ENCODE measurements around the gene MRPS14.
"Not testable (repeated sequence)": the region's sequence is repeated elsewhere in the genome, so short reads cannot be mapped to it uniquely, and the experiment has no call there.

MRPS14 gene

GRCh38 chr1:175023043-175023921 is at the start of gene MRPS14:
TSS of gene MRPS14 (minus strand) at chr1:175023425. CDS start at chr1:175023408, 17 bp downstream.
- DNase-seq (ENCODE audit: low read depth in 2 of 2, low spot score in 1 of 2), result peak; percentile 95 to 96

DNA sequence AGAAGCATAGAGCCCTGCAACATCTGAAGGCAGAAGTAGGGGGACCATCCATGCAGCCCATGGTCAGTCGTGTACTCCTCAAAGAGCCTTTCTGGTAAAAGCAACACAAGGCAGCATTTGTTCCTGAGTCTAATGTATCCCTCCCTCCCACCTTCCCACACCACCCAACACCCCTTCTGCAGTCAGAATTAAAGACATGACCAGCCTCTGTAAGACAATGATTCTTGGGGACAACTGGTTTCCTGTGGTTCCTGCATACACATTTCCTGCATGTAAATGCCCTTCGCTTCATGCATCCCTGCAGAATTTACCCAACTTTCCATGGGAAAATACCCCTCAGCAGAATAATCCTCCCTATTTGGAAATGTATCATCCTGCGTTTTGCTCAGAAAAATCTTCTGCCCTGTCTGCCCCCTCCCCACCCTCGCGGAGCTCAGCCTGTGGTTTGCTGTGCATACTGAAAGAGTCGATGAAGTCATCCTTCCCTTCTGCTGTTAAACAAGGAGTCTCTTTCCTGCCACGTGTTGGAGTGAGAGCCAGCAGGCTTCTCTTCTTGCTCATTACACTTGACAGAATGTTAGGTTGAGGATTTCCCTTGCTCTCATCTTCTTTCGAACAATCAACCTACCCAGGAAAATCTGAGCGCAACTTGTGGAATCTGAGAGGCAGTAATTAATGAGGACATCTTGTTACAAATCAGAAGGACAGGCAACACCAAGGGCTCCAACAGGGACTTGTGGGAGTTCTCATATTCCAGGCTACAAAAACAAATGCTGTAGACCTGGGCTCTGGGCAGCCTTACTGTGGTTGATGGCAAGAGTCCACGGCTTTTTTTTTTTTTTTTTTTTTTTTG is 49.1 kb upstream of the MRPS14 start:
- no peak for DNase-seq (ENCODE audit: low read depth in 2 of 2, low spot score in 1 of 2)

- no peak for DNase-seq (ENCODE audit: low read depth in 2 of 2, low spot score in 1 of 2)
These were observed 48.2 kb upstream of the MRPS14 start for GRCh38 chr1:175071276-175071943.

GRCh38 chr1:175070818-175071217 is 47.6 kb upstream of the MRPS14 start:
- no peak for DNase-seq (ENCODE audit: low read depth in 2 of 2, low spot score in 1 of 2)

DNA sequence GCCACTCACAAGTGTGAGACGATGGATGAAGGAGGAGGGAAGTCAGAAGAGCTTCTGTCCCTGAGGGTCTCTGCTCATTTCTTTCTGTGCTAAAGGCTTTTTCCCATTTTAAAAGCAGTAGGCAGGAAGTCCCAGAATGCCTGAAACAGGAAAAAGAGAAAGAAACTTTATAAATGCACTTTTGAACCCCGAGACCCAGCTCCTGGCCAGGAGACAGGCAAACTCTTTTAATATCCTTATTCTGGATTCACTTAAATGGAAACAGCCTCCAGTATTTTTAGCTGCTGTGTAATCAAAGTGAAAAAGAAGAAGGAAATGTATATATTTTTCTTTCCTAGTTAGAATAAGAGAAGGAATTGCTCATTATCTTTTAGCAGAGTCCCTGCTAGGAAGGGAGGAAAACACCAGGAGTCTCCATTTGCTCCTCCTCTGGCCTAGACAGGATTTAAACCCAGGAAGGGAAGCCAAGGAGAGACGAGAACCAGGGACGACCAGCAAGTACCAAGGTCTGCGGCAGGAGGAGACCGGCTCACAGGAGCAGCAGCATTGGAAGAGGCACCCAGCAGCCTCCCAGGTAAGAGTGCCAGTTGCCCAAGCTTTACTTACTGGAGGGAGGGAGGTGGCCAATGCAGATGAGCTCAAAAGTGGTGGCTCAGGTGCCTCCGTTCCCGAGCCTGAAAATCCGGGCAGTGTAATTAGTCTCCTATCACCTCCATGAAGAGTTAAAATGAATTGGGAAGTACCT is 44.3 kb upstream of the MRPS14 start, which contains the start of gene TNN:
TSS of gene TNN (plus strand) at position 472 of the 745 bp plus-strand sequence. CDS start 9,586 bp downstream, outside the sequence.
- DNase-seq (ENCODE audit: low read depth in 2 of 2, low spot score in 1 of 2), result no peak

DNA sequence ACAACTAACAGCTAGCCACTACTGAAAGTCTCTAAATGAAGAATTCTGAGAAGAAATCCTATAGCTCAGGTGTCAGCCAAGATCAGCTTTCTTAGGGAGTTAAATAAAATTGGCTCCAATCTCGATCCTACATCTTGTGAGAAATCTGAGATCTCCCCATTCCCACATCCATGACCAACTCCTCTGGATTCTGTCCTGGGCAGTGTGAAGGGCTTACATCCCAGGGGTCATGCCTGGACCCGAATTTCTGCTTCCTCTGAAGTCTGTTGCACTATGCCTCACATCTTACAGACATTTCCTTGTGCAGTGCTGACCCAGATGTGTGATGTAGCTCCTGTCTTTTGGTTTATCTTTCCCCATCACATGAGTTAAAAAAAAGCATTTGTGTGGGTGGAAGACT is 39.6 kb upstream of the MRPS14 start:
- DNase-seq (ENCODE audit: low read depth in 2 of 2, low spot score in 1 of 2), result no peak

GRCh38 chr1:175062339-175062738 is 39.1 kb upstream of the MRPS14 start:
- no peak for DNase-seq (ENCODE audit: low read depth in 2 of 2, low spot score in 1 of 2)

GRCh38 chr1:175054736-175055135 is 31.5 kb upstream of the MRPS14 start:
- no peak for DNase-seq (ENCODE audit: low read depth in 2 of 2, low spot score in 1 of 2)

DNA sequence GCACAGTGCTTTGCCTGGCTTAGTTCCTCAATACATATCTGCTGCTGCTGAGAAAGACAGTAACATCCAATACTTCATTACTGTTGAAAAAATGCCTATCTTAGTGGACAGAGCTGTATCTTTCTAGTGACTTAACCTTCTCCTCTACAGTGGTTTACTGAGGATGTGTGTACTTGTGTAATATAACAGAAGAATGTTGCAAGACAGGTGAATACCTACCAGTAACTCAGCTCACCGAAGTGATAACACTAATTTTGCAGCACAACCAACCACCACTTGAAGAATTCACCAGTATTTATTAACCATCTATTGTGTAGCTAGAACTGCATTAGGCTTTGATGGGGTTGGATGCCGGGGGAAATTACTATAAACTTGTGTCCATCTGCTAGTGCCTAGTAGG is 27.8 kb upstream of the MRPS14 start:
- DNase-seq (ENCODE audit: low read depth in 2 of 2, low spot score in 1 of 2), result no peak

GRCh38 chr1:175045519-175045918 is 22.3 kb upstream of the MRPS14 start:
- no peak for DNase-seq (ENCODE audit: low read depth in 2 of 2, low spot score in 1 of 2)

- DNase-seq (ENCODE audit: low read depth in 2 of 2, low spot score in 1 of 2), result no peak
These were observed 21.9 kb upstream of the MRPS14 start for GRCh38 chr1:175045097-175045496.

- DNase-seq (ENCODE audit: low read depth in 2 of 2, low spot score in 1 of 2), result not testable (repeated sequence)
These were observed 21.4 kb upstream of the MRPS14 start for GRCh38 chr1:175044591-175044990.

- no peak for DNase-seq (ENCODE audit: low read depth in 2 of 2, low spot score in 1 of 2)
These were observed 20.6 kb upstream of the MRPS14 start for GRCh38 chr1:175043824-175044223.

DNA sequence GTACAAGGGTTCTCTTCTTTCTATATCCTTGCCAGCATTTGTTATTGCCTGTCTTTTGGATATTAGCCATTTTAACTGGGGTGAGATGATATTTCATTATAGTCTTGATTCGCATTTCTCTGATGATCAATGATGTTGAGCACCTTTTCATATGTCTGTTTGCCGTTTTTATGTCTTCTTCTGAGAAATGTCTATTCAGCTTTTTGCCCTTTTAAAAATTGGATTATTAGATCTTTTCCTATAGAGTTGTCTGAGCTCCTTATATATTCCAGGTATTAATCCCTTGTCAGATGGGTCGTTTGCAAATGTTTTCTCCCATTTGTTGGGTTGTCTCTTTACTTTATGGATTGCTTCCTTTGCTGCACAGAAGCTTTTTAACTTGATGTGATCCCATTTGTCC is 19.4 kb upstream of the MRPS14 start:
- no peak for DNase-seq (ENCODE audit: low read depth in 2 of 2, low spot score in 1 of 2)

GRCh38 chr1:175040324-175040879 is 17.2 kb upstream of the MRPS14 start:
- no peak for DNase-seq (ENCODE audit: low read depth in 2 of 2, low spot score in 1 of 2)

- no peak for DNase-seq (ENCODE audit: low read depth in 2 of 2, low spot score in 1 of 2)
These were observed 14.2 kb upstream of the MRPS14 start for GRCh38 chr1:175037416-175037815.

GRCh38 chr1:175036476-175036875 is 13.3 kb upstream of the MRPS14 start:
- DNase-seq (ENCODE audit: low read depth in 2 of 2, low spot score in 1 of 2), result no peak

GRCh38 chr1:175035865-175036264 is 12.6 kb upstream of the MRPS14 start:
- DNase-seq (ENCODE audit: low read depth in 2 of 2, low spot score in 1 of 2), result no peak

GRCh38 chr1:175034775-175035174 is 11.6 kb upstream of the MRPS14 start:
- no peak for DNase-seq (ENCODE audit: low read depth in 2 of 2, low spot score in 1 of 2)

DNA sequence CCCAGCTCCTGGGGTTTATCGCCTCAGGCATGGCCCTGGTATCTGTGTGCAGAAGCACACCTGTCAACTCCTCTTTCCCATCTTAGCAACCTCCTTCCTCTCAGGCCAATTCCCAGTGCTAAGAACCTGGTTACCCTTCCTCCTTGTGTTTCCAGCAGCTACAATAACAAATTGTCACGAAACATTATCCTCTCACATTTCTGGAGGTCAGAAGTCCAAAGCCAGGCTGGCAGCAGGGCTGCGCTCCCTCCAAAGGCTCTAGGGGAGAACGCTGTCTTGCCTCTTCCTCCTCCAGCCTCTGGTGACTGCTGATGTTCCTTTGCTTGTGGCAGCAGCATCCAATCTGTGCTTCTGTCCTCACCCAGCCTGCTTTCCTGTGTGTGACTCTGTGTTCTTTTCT is 10.7 kb upstream of the MRPS14 start:
- no peak for DNase-seq (ENCODE audit: low read depth in 2 of 2, low spot score in 1 of 2)

Data from stimulated activated CD8-positive, alpha-beta memory T cell treated with anti-CD3 and anti-CD28 coated beads, Interleukin-4, amount 100 ng/mL, for 4 hours (primary cell).